Ectodermal cell (in vitro differentiated cells): Measurements from ENCODE around the gene SLC38A9.

Experiments
- H3K27ac ChIP-seq: 2 replicates; pipeline ENCODE4 v1.7.0; 2013; ENCODE audit warnings: mild to moderate bottlenecking, low read depth, low read length; ENCODE audit not compliant: insufficient read depth, poor library complexity, severe bottlenecking
- H3K27me3 ChIP-seq: 2 replicates; pipeline ENCODE4 v1.7.0; 2013; ENCODE audit warnings: mild to moderate bottlenecking, low read length; ENCODE audit not compliant: insufficient read depth, control insufficient read depth, poor library complexity, severe bottlenecking
- H3K36me3 ChIP-seq: one replicate; pipeline ENCODE4 v1.7.0; 2013; ENCODE audit warnings: low read length; ENCODE audit not compliant: control insufficient read depth, insufficient read depth
- H3K4me1 ChIP-seq: one replicate; pipeline ENCODE4 v1.7.0; 2013; ENCODE audit warnings: low read length; ENCODE audit not compliant: control insufficient read depth, insufficient read depth
- H3K4me3 ChIP-seq: 2 replicates; pipeline ENCODE4 v1.7.0; 2013; ENCODE audit warnings: low read depth, low read length, control low read depth; ENCODE audit not compliant: insufficient read depth
- H3K9me3 ChIP-seq: 2 replicates; pipeline ENCODE4 v1.7.0; 2013; ENCODE audit warnings: mild to moderate bottlenecking, low read length, moderate library complexity; ENCODE audit not compliant: control insufficient read depth
- WGBS, 2 experiments: methylation state at CpG; one replicate each; pipeline ENCODE4 v1.1.7; 2013; ENCODE audit warnings: missing lambda C conversion rate in 2 of 2; 5-methylcytosine and 5-hydroxymethylcytosine counted together

SLC38A9 gene

GRCh38 chr5:55634209-55634805 lies 77.8 kb downstream of the SLC38A9 start:
- 93 to 100% methylated on average over 1 of the region's 1 CpG for WGBS, 2 experiments
- H3K27me3 ChIP-seq = no peaks in the 10 kb centered on the region
- no peaks in the 10 kb centered on the region for H3K9me3 ChIP-seq
- H3K4me3 ChIP-seq = no peak overlapping the region
- no peak overlapping the region for H3K27ac ChIP-seq
- no peaks in the 10 kb centered on the region for H3K36me3 ChIP-seq
- peaks cover 5% of the 10 kb centered on the region for H3K4me1 ChIP-seq

GRCh38 chr5:55633574-55634208 lies 78.4 kb downstream of the SLC38A9 start:
- no peaks in the 10 kb centered on the region for H3K9me3 ChIP-seq
- H3K27me3 ChIP-seq = no peaks in the 10 kb centered on the region
- no peak overlapping the region for H3K27ac ChIP-seq
- H3K4me1 ChIP-seq = peaks cover 5% of the 10 kb centered on the region
- H3K36me3 ChIP-seq = no peaks in the 10 kb centered on the region
- H3K4me3 ChIP-seq = no peak overlapping the region
- WGBS, 2 experiments = 91 to 94% methylated on average over 4 of the region's 4 CpGs

GRCh38 chr5:55629815-55630214 lies 82.3 kb downstream of the SLC38A9 start:
- 97 to 99% methylated on average over 5 of the region's 5 CpGs for WGBS, 2 experiments
- Histone ChIP-seq H3K27me3 (no peaks in the 10 kb centered on the region), H3K9me3 (no peaks in the 10 kb centered on the region), H3K4me1 (peaks cover 9% of the 10 kb centered on the region), H3K4me3 (no peak overlapping the region), H3K27ac (no peak overlapping the region), H3K36me3 (no peaks in the 10 kb centered on the region)

GRCh38 chr5:55626790-55627189 lies 85.3 kb downstream of the SLC38A9 start:
- Histone ChIP-seq H3K36me3 (no peaks in the 10 kb centered on the region), H3K4me3 (no peak overlapping the region), H3K4me1 (peaks cover 9% of the 10 kb centered on the region), H3K9me3 (no peaks in the 10 kb centered on the region), H3K27ac (no peak overlapping the region), H3K27me3 (no peaks in the 10 kb centered on the region)
- 77 to 82% methylated on average over 3 of the region's 3 CpGs for WGBS, 2 experiments

- H3K4me3 ChIP-seq = no peak overlapping the region
- H3K4me1 ChIP-seq = peaks cover 9% of the 10 kb centered on the region
- H3K9me3 ChIP-seq = no peaks in the 10 kb centered on the region
- H3K27ac ChIP-seq = no peak overlapping the region
- no peaks in the 10 kb centered on the region for H3K36me3 ChIP-seq
- no peaks in the 10 kb centered on the region for H3K27me3 ChIP-seq
Observed at GRCh38 chr5:55625913-55626312, 86.2 kb downstream of the SLC38A9 start.

- Histone ChIP-seq H3K36me3 (no peaks in the 10 kb centered on the region), H3K27me3 (no peaks in the 10 kb centered on the region), H3K4me3 (no peak overlapping the region), H3K9me3 (no peaks in the 10 kb centered on the region), H3K4me1 (peaks cover 9% of the 10 kb centered on the region), H3K27ac (no peak overlapping the region)
- WGBS, 2 experiments = 12% methylated on average over 3 to 4 of the region's 4 CpGs
Observed at GRCh38 chr5:55625589-55625909, 86.6 kb downstream of the SLC38A9 start.

GRCh38 chr5:55624841-55625588 lies 87.1 kb downstream of the SLC38A9 start:
- WGBS, 2 experiments = 48 to 55% methylated on average over 8 of the region's 8 CpGs
- H3K9me3 ChIP-seq = no peaks in the 10 kb centered on the region
- H3K36me3 ChIP-seq = no peaks in the 10 kb centered on the region
- no peak overlapping the region for H3K4me3 ChIP-seq
- no peak overlapping the region for H3K27ac ChIP-seq
- peaks cover 9% of the 10 kb centered on the region for H3K4me1 ChIP-seq
- no peaks in the 10 kb centered on the region for H3K27me3 ChIP-seq

GRCh38 chr5:55623789-55624188 lies 88.3 kb downstream of the SLC38A9 start:
- Histone ChIP-seq H3K36me3 (no peaks in the 10 kb centered on the region), H3K27me3 (no peaks in the 10 kb centered on the region), H3K4me1 (peaks cover 9% of the 10 kb centered on the region), H3K27ac (no peak overlapping the region), H3K9me3 (no peaks in the 10 kb centered on the region), H3K4me3 (no peak overlapping the region)
- 73 to 80% methylated on average over 1 of the region's 1 CpG for WGBS, 2 experiments

GRCh38 chr5:55622460-55622859 lies 89.7 kb downstream of the SLC38A9 start:
- 95 to 100% methylated on average over 2 of the region's 2 CpGs for WGBS, 2 experiments
- Histone ChIP-seq H3K36me3 (no peaks in the 10 kb centered on the region), H3K4me1 (peaks cover 9% of the 10 kb centered on the region), H3K9me3 (no peaks in the 10 kb centered on the region), H3K27ac (no peak overlapping the region), H3K4me3 (no peak overlapping the region), H3K27me3 (no peaks in the 10 kb centered on the region)

GRCh38 chr5:55621229-55621628 lies 90.9 kb downstream of the SLC38A9 start:
- H3K27me3 ChIP-seq = no peaks in the 10 kb centered on the region
- no peak overlapping the region for H3K27ac ChIP-seq
- peaks cover 9% of the 10 kb centered on the region for H3K4me1 ChIP-seq
- 92 to 95% methylated on average over 3 of the region's 3 CpGs for WGBS, 2 experiments
- H3K36me3 ChIP-seq = no peaks in the 10 kb centered on the region
- no peak overlapping the region for H3K4me3 ChIP-seq
- no peaks in the 10 kb centered on the region for H3K9me3 ChIP-seq
